ENCODE data around the gene PTP4A1. TPM values are rescaled to one million over a fixed set of nuclear protein-coding genes. Genes with fewer than 3 reads are reported as not detected.

Gene PTP4A1
- total RNA-seq, 1 experiment from 2014 or later: 123 TPM

DNA sequence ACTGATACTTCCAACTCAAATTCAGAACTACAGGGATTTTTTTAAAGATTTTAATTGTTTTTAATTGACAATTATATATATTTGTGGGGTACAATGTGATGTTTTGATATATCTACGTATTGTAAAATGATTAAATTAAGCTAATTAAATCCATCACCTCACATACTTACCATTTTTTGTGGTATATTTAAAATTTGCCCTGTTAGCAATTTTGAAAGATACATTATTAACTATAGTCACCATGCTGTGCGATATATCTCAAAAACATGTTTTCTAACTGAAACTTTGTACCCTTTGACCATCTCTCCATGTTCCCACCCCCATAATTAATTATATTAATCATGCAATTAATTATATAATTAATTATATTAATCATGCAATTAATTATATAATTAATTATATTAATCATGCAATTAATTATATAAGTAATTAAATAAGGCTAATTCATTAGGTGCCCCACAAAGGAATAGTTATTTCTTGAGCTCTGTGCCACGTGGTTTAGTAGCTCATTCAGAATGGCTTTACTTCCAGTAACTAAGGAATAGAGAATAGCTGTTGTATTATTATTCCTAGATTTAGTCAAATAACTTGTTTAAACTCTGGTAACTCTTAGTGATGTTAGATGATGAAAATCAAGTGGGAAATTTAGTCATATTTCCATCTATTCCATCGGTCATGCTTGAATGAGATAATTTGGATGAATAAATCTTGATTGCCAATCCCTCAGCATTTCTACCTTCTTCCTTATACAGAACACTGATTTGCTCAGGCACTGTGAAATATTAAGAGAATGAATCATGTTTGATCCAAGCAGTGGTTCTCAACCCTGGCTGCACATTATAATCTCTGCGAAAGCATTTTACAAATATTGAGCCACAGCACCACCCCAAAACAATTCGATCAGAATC lies 25.1 kb downstream of the PTP4A1 start:
- no peak for TF ChIP-seq SRF (IDR thresholded peaks at IDR 0.05; ENCODE audit: low read depth)
- TF ChIP-seq, protein P1, sequence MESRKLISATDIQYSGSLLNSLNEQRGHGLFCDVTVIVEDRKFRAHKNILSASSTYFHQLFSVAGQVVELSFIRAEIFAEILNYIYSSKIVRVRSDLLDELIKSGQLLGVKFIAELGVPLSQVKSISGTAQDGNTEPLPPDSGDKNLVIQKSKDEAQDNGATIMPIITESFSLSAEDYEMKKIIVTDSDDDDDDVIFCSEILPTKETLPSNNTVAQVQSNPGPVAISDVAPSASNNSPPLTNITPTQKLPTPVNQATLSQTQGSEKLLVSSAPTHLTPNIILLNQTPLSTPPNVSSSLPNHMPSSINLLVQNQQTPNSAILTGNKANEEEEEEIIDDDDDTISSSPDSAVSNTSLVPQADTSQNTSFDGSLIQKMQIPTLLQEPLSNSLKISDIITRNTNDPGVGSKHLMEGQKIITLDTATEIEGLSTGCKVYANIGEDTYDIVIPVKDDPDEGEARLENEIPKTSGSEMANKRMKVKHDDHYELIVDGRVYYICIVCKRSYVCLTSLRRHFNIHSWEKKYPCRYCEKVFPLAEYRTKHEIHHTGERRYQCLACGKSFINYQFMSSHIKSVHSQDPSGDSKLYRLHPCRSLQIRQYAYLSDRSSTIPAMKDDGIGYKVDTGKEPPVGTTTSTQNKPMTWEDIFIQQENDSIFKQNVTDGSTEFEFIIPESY (IDR thresholded peaks at IDR 0.05; ENCODE audit: extremely low read depth, insufficient replicate concordance, low read length): no peak
- no peak for TF ChIP-seq CEBPB (IDR thresholded peaks at IDR 0.05; ENCODE audit: low read depth)
- TF ChIP-seq ELF1 (IDR thresholded peaks at IDR 0.05; ENCODE audit: borderline replicate concordance, low read depth): no peak
- TF ChIP-seq, protein P2, sequence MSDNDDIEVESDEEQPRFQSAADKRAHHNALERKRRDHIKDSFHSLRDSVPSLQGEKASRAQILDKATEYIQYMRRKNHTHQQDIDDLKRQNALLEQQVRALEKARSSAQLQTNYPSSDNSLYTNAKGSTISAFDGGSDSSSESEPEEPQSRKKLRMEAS (IDR thresholded peaks at IDR 0.05): no peak
- TF ChIP-seq JUND (IDR thresholded peaks at IDR 0.05): no peak
- TF ChIP-seq, protein P3, sequence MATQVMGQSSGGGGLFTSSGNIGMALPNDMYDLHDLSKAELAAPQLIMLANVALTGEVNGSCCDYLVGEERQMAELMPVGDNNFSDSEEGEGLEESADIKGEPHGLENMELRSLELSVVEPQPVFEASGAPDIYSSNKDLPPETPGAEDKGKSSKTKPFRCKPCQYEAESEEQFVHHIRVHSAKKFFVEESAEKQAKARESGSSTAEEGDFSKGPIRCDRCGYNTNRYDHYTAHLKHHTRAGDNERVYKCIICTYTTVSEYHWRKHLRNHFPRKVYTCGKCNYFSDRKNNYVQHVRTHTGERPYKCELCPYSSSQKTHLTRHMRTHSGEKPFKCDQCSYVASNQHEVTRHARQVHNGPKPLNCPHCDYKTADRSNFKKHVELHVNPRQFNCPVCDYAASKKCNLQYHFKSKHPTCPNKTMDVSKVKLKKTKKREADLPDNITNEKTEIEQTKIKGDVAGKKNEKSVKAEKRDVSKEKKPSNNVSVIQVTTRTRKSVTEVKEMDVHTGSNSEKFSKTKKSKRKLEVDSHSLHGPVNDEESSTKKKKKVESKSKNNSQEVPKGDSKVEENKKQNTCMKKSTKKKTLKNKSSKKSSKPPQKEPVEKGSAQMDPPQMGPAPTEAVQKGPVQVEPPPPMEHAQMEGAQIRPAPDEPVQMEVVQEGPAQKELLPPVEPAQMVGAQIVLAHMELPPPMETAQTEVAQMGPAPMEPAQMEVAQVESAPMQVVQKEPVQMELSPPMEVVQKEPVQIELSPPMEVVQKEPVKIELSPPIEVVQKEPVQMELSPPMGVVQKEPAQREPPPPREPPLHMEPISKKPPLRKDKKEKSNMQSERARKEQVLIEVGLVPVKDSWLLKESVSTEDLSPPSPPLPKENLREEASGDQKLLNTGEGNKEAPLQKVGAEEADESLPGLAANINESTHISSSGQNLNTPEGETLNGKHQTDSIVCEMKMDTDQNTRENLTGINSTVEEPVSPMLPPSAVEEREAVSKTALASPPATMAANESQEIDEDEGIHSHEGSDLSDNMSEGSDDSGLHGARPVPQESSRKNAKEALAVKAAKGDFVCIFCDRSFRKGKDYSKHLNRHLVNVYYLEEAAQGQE (IDR thresholded peaks at IDR 0.05; ENCODE audit: low read depth): no peak
- TF ChIP-seq, protein P4, sequence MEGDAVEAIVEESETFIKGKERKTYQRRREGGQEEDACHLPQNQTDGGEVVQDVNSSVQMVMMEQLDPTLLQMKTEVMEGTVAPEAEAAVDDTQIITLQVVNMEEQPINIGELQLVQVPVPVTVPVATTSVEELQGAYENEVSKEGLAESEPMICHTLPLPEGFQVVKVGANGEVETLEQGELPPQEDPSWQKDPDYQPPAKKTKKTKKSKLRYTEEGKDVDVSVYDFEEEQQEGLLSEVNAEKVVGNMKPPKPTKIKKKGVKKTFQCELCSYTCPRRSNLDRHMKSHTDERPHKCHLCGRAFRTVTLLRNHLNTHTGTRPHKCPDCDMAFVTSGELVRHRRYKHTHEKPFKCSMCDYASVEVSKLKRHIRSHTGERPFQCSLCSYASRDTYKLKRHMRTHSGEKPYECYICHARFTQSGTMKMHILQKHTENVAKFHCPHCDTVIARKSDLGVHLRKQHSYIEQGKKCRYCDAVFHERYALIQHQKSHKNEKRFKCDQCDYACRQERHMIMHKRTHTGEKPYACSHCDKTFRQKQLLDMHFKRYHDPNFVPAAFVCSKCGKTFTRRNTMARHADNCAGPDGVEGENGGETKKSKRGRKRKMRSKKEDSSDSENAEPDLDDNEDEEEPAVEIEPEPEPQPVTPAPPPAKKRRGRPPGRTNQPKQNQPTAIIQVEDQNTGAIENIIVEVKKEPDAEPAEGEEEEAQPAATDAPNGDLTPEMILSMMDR (IDR thresholded peaks at IDR 0.05 in 2 of 3, conservative IDR thresholded peaks at IDR 0.05 in 1 of 3; ENCODE audit: borderline replicate concordance in 1 of 3, insufficient read depth in 1 of 3, low read depth in 2 of 3, low read length in 2 of 3): no peak
- no peak for TF ChIP-seq EZH2 (IDR thresholded peaks at IDR 0.05)
- no peak for TF ChIP-seq POLR2A (IDR thresholded peaks at IDR 0.05; ENCODE audit: borderline replicate concordance, extremely low read depth, insufficient read depth, insufficient read length)
- no peak for TF ChIP-seq SIN3A (IDR thresholded peaks at IDR 0.05; ENCODE audit: low read depth)
- TF ChIP-seq SP1 (IDR thresholded peaks at IDR 0.05; ENCODE audit: low read depth): no peak
- no peak for TF ChIP-seq FOSL1 (IDR thresholded peaks at IDR 0.05; ENCODE audit: low read depth)
- no peak for TF ChIP-seq POLR2AphosphoS5 (IDR thresholded peaks at IDR 0.05; ENCODE audit: low read depth, low read length)
- no peak for TF ChIP-seq TCF7L2 (IDR thresholded peaks at IDR 0.05; ENCODE audit: borderline replicate concordance, extremely low read depth, insufficient read depth, insufficient read length)
- no peak for TF ChIP-seq RAD21 (IDR thresholded peaks at IDR 0.05; ENCODE audit: low read depth)
- ChIA-PET POLR2A (no interaction called here), RAD21 (ENCODE audit: low non-redundant PET in 1 of 2, low total read pairs in 2 of 2, uncharacterized antibody in 2 of 2, unreplicated experiment in 2 of 2) (interaction anchor here in 1 of 2 experiments (0.6 kb wide), 1 partner anchor 167 kb away, joined by 3 read pairs; no protein-coding TSS in a partner anchor), CTCF (interaction anchor here (1.3 to 3.1 kb wide), 4 partner anchors 12 to 245 kb away, joined by 3 to 35 read pairs (median 9); no protein-coding TSS in a partner anchor)
- Histone ChIP-seq H3K9me2 (ENCODE audit: insufficient read depth) (no peaks in the 10 kb centered on the region), H3K4me3 (replicated peaks in 1 of 2; ENCODE audit: low read depth in 1 of 2, low read length in 2 of 2) (no peak overlapping the region), H3K9me3 (ENCODE audit: control insufficient read depth in 1 of 2, insufficient read depth in 1 of 2, low read depth in 1 of 2, low read length in 2 of 2) (no peaks in the 10 kb centered on the region), H3K36me3 (ENCODE audit: control insufficient read depth in 1 of 2, insufficient read depth in 2 of 2, low read length in 2 of 2) (no peaks in the 10 kb centered on the region), H3K27ac (ENCODE audit: low read depth, low read length) (no peak overlapping the region), H3K9ac (ENCODE audit: low read length) (no peak overlapping the region), H2AFZ (ENCODE audit: low read depth, low read length, poor library complexity, severe bottlenecking) (no peak overlapping the region), H4K20me1 (ENCODE audit: insufficient read depth) (no peaks in the 10 kb centered on the region), H3K79me2 (ENCODE audit: insufficient read depth, low read length) (no peaks in the 10 kb centered on the region), H3K4me2 (ENCODE audit: low read length) (no peak overlapping the region), H3K27me3 (ENCODE audit: insufficient read depth, low read length) (no peaks in the 10 kb centered on the region), H3K4me1 (ENCODE audit: control insufficient read depth in 1 of 2, insufficient read depth in 2 of 2, low read length in 2 of 2) (peaks cover 0 to 4% of the 10 kb centered on the region in 2 experiments; a peak in 1 of 4 replicates)
- intact Hi-C loops (cut with micrococcal nuclease): loop anchor here (2.0 to 5.0 kb wide), 2 partner anchors 167 to 205 kb away; no protein-coding TSS in a partner anchor
- ATAC-seq (no peak), DNase-seq (ENCODE audit: low read depth, low spot score) (no peak)
- no TSS peak for BruUV-seq (replicated peaks)
